ENCODE measurements around the gene DERL2. TPM values are rescaled to one million over a fixed set of nuclear protein-coding genes. Genes with fewer than 3 reads are reported as not detected.
A peak's percentile ranks its signal among the peaks of the same experiment; 100 is the strongest.

Gene DERL2
- total and polyA plus RNA-seq, 4 donors: 30.9 to 57.6 (median 52.4) TPM

DNA sequence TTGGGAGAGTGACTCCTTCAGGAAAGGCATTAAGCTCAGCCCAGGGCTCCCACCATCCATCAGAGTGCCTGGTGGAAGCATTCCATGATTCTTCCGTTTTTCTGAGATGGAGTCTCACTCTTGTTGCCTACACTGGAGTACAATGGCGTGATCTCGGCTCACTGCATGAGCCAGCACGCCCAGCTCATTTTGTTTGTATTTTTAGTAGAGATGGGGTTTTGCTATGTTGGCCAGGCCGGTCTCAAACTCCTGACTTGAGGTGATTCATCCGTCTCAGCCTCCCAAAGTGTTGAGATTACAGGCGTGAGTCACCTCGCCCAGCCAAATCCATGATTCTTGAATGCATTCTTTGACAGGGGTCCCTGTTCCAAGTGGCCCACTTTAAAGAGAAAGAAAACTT, 23.5 kb upstream of the DERL2 start:
- intact Hi-C loops (cut with DNase I): no loop called here
- ATAC-seq (ENCODE audit: low FRiP score): no peak

GRCh38 chr17:5508810-5509209, 22.8 kb upstream of the DERL2 start:
- ATAC-seq (ENCODE audit: low FRiP score) (no peak), DNase-seq (no peak)
- H3K27ac ChIP-seq (ENCODE audit: low read depth in 1 of 2, low read length in 2 of 2): no peak overlapping the region
- H3K36me3 ChIP-seq (ENCODE audit: control insufficient read depth in 1 of 2, insufficient read depth in 2 of 2, low read length in 1 of 2): no peaks in the 10 kb centered on the region
- 49 to 60% methylated on average over 4 of the region's 4 CpGs for WGBS, 2 donors
- H3K27me3 ChIP-seq (ENCODE audit: control insufficient read depth in 1 of 2, insufficient read depth in 2 of 2, low read length in 1 of 2): no peaks in the 10 kb centered on the region
- no peaks in the 10 kb centered on the region for H3K4me1 ChIP-seq (ENCODE audit: control insufficient read depth in 1 of 2, insufficient read depth in 2 of 2, low read length in 2 of 2)
- no peaks in the 10 kb centered on the region for H3K9me3 ChIP-seq (ENCODE audit: control insufficient read depth, low read length)
- H3K4me3 ChIP-seq (ENCODE audit: low read length in 2 of 2): no peak overlapping the region
- intact Hi-C loops (cut with DNase I): no loop called here

More for the DNA sequence above, 23.5 kb upstream of the DERL2 start:
- no peaks in the 10 kb centered on the region for H3K36me3 ChIP-seq (ENCODE audit: control insufficient read depth in 1 of 2, insufficient read depth in 2 of 2, low read length in 1 of 2)
- no peaks in the 10 kb centered on the region for H3K27me3 ChIP-seq (ENCODE audit: control insufficient read depth in 1 of 2, insufficient read depth in 2 of 2, low read length in 1 of 2)
- H3K4me3 ChIP-seq (ENCODE audit: low read length in 2 of 2): no peak overlapping the region
- no peaks in the 10 kb centered on the region for H3K9me3 ChIP-seq (ENCODE audit: control insufficient read depth, low read length)
- no peak for DNase-seq
- H3K4me1 ChIP-seq (ENCODE audit: control insufficient read depth in 1 of 2, insufficient read depth in 2 of 2, low read length in 2 of 2): no peaks in the 10 kb centered on the region
- H3K27ac ChIP-seq (ENCODE audit: low read depth in 1 of 2, low read length in 2 of 2): no peak overlapping the region
- WGBS, 2 donors: 67 to 79% methylated on average over 8 of the region's 8 CpGs

- intact Hi-C loops (cut with DNase I): no loop called here
- 95 to 98% methylated on average over 5 of the region's 5 CpGs for WGBS, 2 donors
- ATAC-seq (ENCODE audit: low FRiP score) (no peak), DNase-seq (no peak)
- H3K27ac ChIP-seq (ENCODE audit: low read depth in 1 of 2, low read length in 2 of 2): no peak overlapping the region
- H3K27me3 ChIP-seq (ENCODE audit: control insufficient read depth in 1 of 2, insufficient read depth in 2 of 2, low read length in 1 of 2): no peaks in the 10 kb centered on the region
- H3K4me3 ChIP-seq (ENCODE audit: low read length in 2 of 2): no peak overlapping the region
- H3K36me3 ChIP-seq (ENCODE audit: control insufficient read depth in 1 of 2, insufficient read depth in 2 of 2, low read length in 1 of 2): no peaks in the 10 kb centered on the region
- H3K9me3 ChIP-seq (ENCODE audit: control insufficient read depth, low read length): no peaks in the 10 kb centered on the region
- H3K4me1 ChIP-seq (ENCODE audit: control insufficient read depth in 1 of 2, insufficient read depth in 2 of 2, low read length in 2 of 2): no peaks in the 10 kb centered on the region
Measured at GRCh38 chr17:5506307-5506706, 20.3 kb upstream of the DERL2 start.

DNA sequence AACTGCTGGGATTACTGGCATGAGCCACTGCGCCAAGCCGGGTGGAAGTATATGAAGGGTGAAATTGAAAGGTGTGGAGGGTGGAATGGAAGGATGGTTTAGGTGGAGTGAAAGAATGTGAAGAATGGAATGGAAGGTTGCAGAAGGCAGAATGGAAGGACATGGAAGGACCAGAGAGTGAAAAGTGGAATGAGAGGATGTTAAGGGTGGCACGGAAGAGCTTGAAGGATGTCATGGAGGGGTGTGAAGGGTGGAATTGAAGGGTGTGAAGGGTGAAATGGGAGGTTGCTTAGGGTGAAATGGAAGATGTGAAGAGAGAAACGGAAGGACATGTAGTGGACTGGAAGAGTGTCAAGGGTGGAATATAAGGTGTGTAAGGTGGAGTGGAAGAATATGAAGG, 16.6 kb upstream of the DERL2 start:
- no peaks in the 10 kb centered on the region for H3K27me3 ChIP-seq (ENCODE audit: control insufficient read depth in 1 of 2, insufficient read depth in 2 of 2, low read length in 1 of 2)
- 96% methylated on average over 4 of the region's 4 CpGs for WGBS, 2 donors
- H3K36me3 ChIP-seq (ENCODE audit: control insufficient read depth in 1 of 2, insufficient read depth in 2 of 2, low read length in 1 of 2): no peaks in the 10 kb centered on the region
- H3K27ac ChIP-seq (ENCODE audit: low read depth in 1 of 2, low read length in 2 of 2): no peak overlapping the region
- no peak for ATAC-seq (ENCODE audit: low FRiP score)
- intact Hi-C loops (cut with DNase I): no loop called here
- H3K9me3 ChIP-seq (ENCODE audit: control insufficient read depth, low read length): no peaks in the 10 kb centered on the region
- H3K4me3 ChIP-seq (ENCODE audit: low read length in 2 of 2): no peak overlapping the region
- no peak for DNase-seq
- no peaks in the 10 kb centered on the region for H3K4me1 ChIP-seq (ENCODE audit: control insufficient read depth in 1 of 2, insufficient read depth in 2 of 2, low read length in 2 of 2)

DNA sequence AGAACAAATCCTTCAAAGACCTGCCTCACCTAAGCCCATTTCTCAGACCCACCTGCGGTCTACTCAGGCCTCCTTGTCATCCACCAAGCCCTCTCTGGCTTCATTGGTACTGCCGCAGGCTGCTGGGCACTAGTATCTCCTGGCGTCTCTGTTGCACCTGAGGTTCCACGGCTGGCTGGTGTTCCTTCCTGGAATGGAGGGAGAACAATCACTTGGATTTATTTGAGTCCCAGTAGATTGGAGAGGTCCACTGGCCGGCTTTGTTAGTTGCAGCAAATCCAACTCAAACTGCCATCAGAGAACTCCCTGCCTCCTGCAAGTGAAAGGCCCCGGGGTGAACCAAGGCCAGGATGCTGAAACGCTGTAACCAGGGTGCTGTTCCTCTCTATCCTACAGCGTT, 15.7 kb upstream of the DERL2 start:
- WGBS, 2 donors: 64 to 81% methylated on average over 8 of the region's 8 CpGs
- Histone ChIP-seq H3K27me3 (ENCODE audit: control insufficient read depth in 1 of 2, insufficient read depth in 2 of 2, low read length in 1 of 2) (no peaks in the 10 kb centered on the region), H3K9me3 (ENCODE audit: control insufficient read depth, low read length) (no peaks in the 10 kb centered on the region), H3K4me3 (ENCODE audit: low read length in 2 of 2) (no peak overlapping the region), H3K36me3 (ENCODE audit: control insufficient read depth in 1 of 2, insufficient read depth in 2 of 2, low read length in 1 of 2) (no peaks in the 10 kb centered on the region), H3K4me1 (ENCODE audit: control insufficient read depth in 1 of 2, insufficient read depth in 2 of 2, low read length in 2 of 2) (no peaks in the 10 kb centered on the region), H3K27ac (ENCODE audit: low read depth in 1 of 2, low read length in 2 of 2) (no peak overlapping the region)
- no peak for DNase-seq
- intact Hi-C loops (cut with DNase I): no loop called here
- ATAC-seq (ENCODE audit: low FRiP score): no peak

DNA sequence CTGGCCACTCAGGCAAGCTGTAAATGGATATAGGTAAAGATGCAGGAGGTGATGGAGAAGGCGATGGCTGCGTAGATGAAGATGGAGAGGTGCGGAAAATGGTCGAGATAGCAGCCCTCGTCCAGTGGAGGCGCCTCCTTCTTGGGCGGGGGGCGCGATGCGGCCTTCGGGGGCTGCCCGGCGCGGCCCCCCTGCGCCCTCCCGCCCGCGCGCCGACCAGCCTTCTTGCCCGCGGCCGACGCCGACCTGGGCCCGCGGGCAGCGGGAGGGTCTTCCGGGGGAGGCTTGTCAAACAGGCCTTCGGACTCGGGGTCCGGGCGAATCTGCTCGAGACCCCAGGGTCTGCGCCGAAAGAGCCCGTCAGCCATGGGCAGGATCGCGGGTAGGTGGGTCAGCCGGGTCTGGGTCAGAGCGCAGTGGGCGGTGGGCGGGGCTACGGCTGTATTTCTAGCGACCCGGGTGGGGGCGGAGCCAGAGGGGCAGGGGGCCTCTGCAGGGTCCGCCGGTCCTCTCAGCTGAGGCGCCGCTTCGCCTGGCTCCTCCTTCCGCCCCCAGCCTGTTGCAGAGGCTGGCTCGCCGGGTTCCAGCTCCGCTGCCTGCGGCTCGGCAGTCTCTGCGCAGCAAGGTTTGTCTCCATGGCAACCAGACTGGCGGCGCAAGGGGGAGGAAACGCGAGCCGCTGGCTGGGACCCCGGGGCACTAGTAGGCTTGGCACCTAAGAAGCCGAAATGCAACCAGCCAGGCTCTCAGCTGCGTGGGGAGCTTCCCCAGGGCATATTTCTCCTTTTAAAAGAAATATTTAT, 14.8 kb upstream of the DERL2 start:
- WGBS, 2 donors: 1% methylated on average over 56 to 67 of the region's 67 CpGs
- H3K4me3 ChIP-seq (ENCODE audit: low read length in 2 of 2): peak overlapping the region; percentile 73 to 80
- H3K9me3 ChIP-seq (ENCODE audit: control insufficient read depth, low read length): no peaks in the 10 kb centered on the region
- H3K36me3 ChIP-seq (ENCODE audit: control insufficient read depth in 1 of 2, insufficient read depth in 2 of 2, low read length in 1 of 2): no peaks in the 10 kb centered on the region
- no peaks in the 10 kb centered on the region for H3K4me1 ChIP-seq (ENCODE audit: control insufficient read depth in 1 of 2, insufficient read depth in 2 of 2, low read length in 2 of 2)
- ATAC-seq (ENCODE audit: low FRiP score): peak; percentile 91
- no peaks in the 10 kb centered on the region for H3K27me3 ChIP-seq (ENCODE audit: control insufficient read depth in 1 of 2, insufficient read depth in 2 of 2, low read length in 1 of 2)
- H3K27ac ChIP-seq (ENCODE audit: low read depth in 1 of 2, low read length in 2 of 2): no peak overlapping the region
- intact Hi-C loops (cut with DNase I): no loop called here
- peak; percentile 89 to 92 for DNase-seq

GRCh38 chr17:5500247-5500588, 14.2 kb upstream of the DERL2 start:
- no peak overlapping the region for H3K27ac ChIP-seq (ENCODE audit: low read depth in 1 of 2, low read length in 2 of 2)
- H3K4me1 ChIP-seq (ENCODE audit: control insufficient read depth in 1 of 2, insufficient read depth in 2 of 2, low read length in 2 of 2): no peaks in the 10 kb centered on the region
- WGBS, 2 donors: 1 to 2% methylated on average over 18 of the region's 18 CpGs
- H3K27me3 ChIP-seq (ENCODE audit: control insufficient read depth in 1 of 2, insufficient read depth in 2 of 2, low read length in 1 of 2): no peaks in the 10 kb centered on the region
- DNase-seq: no peak
- no peaks in the 10 kb centered on the region for H3K36me3 ChIP-seq (ENCODE audit: control insufficient read depth in 1 of 2, insufficient read depth in 2 of 2, low read length in 1 of 2)
- peak overlapping the region in 1 of 2 donors; percentile 80 for H3K4me3 ChIP-seq (ENCODE audit: low read length in 2 of 2)
- intact Hi-C loops (cut with DNase I): no loop called here
- no peak for ATAC-seq (ENCODE audit: low FRiP score)
- no peaks in the 10 kb centered on the region for H3K9me3 ChIP-seq (ENCODE audit: control insufficient read depth, low read length)

GRCh38 chr17:5499476-5500231, 13.7 kb upstream of the DERL2 start:
- intact Hi-C loops (cut with DNase I): no loop called here

DNA sequence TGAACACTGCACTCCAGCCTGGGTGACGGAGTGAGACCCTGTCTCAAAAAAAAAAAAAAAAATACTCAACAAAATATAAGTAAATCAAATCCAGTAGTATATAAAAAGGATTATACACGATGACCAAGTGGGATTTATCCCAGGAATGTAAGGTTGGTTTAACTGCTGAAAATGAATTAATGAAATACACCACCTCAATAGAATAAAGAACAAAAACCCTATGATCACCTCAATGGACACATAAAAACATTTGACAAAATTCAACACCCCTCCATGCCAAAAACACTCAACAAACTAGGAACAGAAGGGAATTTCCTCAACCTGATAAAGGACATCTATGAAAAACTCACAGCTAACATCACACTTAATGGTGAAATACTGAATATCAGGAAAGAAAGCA, 7.0 kb upstream of the DERL2 start:
- Histone ChIP-seq H3K27me3 (ENCODE audit: control insufficient read depth in 1 of 2, insufficient read depth in 2 of 2, low read length in 1 of 2) (no peaks in the 10 kb centered on the region), H3K36me3 (ENCODE audit: control insufficient read depth in 1 of 2, insufficient read depth in 2 of 2, low read length in 1 of 2) (peaks cover 0 to 4% of the 10 kb centered on the region in 2 donors), H3K4me3 (ENCODE audit: low read length in 2 of 2) (no peak overlapping the region), H3K9me3 (ENCODE audit: control insufficient read depth, low read length) (no peaks in the 10 kb centered on the region), H3K27ac (ENCODE audit: low read depth in 1 of 2, low read length in 2 of 2) (no peak overlapping the region), H3K4me1 (ENCODE audit: control insufficient read depth in 1 of 2, insufficient read depth in 2 of 2, low read length in 2 of 2) (no peaks in the 10 kb centered on the region)
- intact Hi-C loops (cut with DNase I): no loop called here
- DNase-seq (no peak), ATAC-seq (ENCODE audit: low FRiP score) (no peak)
- 90 to 95% methylated on average over 2 of the region's 2 CpGs for WGBS, 2 donors

More at GRCh38 chr17:5499476-5500231, 13.7 kb upstream of the DERL2 start:
- no peaks in the 10 kb centered on the region for H3K36me3 ChIP-seq (ENCODE audit: control insufficient read depth in 1 of 2, insufficient read depth in 2 of 2, low read length in 1 of 2)
- WGBS, 2 donors: 13 to 17% methylated on average over 44 of the region's 44 CpGs
- peak; percentile 28 for ATAC-seq (ENCODE audit: low FRiP score)
- no peak for DNase-seq
- H3K9me3 ChIP-seq (ENCODE audit: control insufficient read depth, low read length): no peaks in the 10 kb centered on the region
- H3K4me3 ChIP-seq (ENCODE audit: low read length in 2 of 2): peak overlapping the region in 1 of 2 donors; percentile 80
- H3K27ac ChIP-seq (ENCODE audit: low read depth in 1 of 2, low read length in 2 of 2): no peak overlapping the region
- H3K27me3 ChIP-seq (ENCODE audit: control insufficient read depth in 1 of 2, insufficient read depth in 2 of 2, low read length in 1 of 2): no peaks in the 10 kb centered on the region
- no peaks in the 10 kb centered on the region for H3K4me1 ChIP-seq (ENCODE audit: control insufficient read depth in 1 of 2, insufficient read depth in 2 of 2, low read length in 2 of 2)
